ENCODE data around the gene ELL.
A peak's percentile ranks its signal among the peaks of the same experiment; 100 is the strongest.

ELL gene

GRCh38 chr19:18443406-18443805 is 78.5 kb downstream of the ELL start:
- DNase-seq: no peak

GRCh38 chr19:18442941-18443340 is 78.9 kb downstream of the ELL start:
- DNase-seq: no peak

GRCh38 chr19:18441804-18442788 is 79.8 kb downstream of the ELL start:
- peak in 3 of 5 experiments; percentile 33 to 79 (median 66) for DNase-seq

GRCh38 chr19:18440936-18441803 is 80.7 kb downstream of the ELL start:
- no peak for DNase-seq

GRCh38 chr19:18440415-18440877 is 81.4 kb downstream of the ELL start:
- DNase-seq: peak in 1 of 5 experiments; percentile 45

GRCh38 chr19:18439910-18440237 is 82.0 kb downstream of the ELL start:
- DNase-seq: no peak

GRCh38 chr19:18439025-18439909 is 82.6 kb downstream of the ELL start:
- no peak for DNase-seq

GRCh38 chr19:18438331-18439024 is 83.4 kb downstream of the ELL start:
- DNase-seq: no peak

- peak in 2 of 5 experiments; percentile 21 to 50 for DNase-seq
Observed at GRCh38 chr19:18437491-18438330, 84.2 kb downstream of the ELL start, which contains the start of gene ISYNA1. TSS of gene ISYNA1 (minus strand) at chr19:18438133. CDS start at chr19:18437979, 154 bp downstream.

- peak; percentile 41 to 78 (median 70) for DNase-seq
Observed at GRCh38 chr19:18436671-18437490, 85.0 kb downstream of the ELL start.

GRCh38 chr19:18435842-18436670 is 85.8 kb downstream of the ELL start:
- no peak for DNase-seq

GRCh38 chr19:18435178-18435841 is 86.6 kb downstream of the ELL start:
- no peak for DNase-seq

GRCh38 chr19:18434411-18435175 is 87.3 kb downstream of the ELL start:
- DNase-seq: no peak

- DNase-seq: no peak
Observed at GRCh38 chr19:18433735-18434398, 88.0 kb downstream of the ELL start.

GRCh38 chr19:18433015-18433691 is 88.7 kb downstream of the ELL start:
- DNase-seq: peak in 1 of 5 experiments; percentile 38
